22Rv1 (cell line): ENCODE measurements around the gene GNAL.

Experiments
- CTCF ChIP-seq: fragments of 450-650 bp; IDR thresholded peaks from 2 replicates; pipeline ENCODE4 v1.5.1; 2017; ENCODE audit warnings: mild to moderate bottlenecking
- ZFX ChIP-seq: fragments of 450-650 bp; IDR thresholded peaks from 2 replicates; pipeline ENCODE4 v1.6.1; 2017; ENCODE audit warnings: antibody characterized with exemption, borderline replicate concordance

DNA sequence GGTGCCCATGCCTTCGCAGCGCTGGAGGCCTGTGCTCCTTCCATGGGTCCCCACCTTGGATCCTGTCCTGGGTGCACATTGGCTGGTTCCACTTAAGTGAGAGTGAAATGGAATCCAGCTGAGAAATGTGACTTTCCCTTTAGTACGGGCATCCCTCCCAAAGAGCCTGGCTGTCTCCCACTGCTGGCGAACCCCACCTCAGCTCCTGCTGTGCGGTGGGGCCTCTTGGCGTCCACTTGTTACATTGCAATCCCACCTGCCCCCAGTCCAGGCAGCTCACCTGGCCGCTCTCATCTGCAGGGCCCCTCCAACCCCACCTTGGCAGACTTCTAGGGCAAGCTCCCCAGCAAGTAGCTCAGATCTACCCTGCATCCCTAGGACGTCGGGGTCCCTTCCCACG is 35.5 kb upstream of the GNAL start:
- TF ChIP-seq CTCF (no peak), ZFX (no peak)
